Measurements from ENCODE around the gene CLCA2. TPM values are rescaled to one million over a fixed set of nuclear protein-coding genes. Genes with fewer than 3 reads are reported as not detected.

Gene CLCA2
- total RNA-seq, 4 donors from 2014 or later = 113 to 422 (median 258) TPM

- no peaks in the 10 kb centered on the region for H3K4me1 ChIP-seq
- TF ChIP-seq POLR2A (IDR thresholded peaks at IDR 0.05) (no peak), CTCF (IDR thresholded peaks at IDR 0.05) (no peak)
- H3K9me3 ChIP-seq = no peaks in the 10 kb centered on the region
- no peak overlapping the region for H3K27ac ChIP-seq
- H3K4me3 ChIP-seq = no peak overlapping the region
- WGBS, 2 donors = 79 to 80% methylated on average over 4 of the region's 4 CpGs
- no peaks in the 10 kb centered on the region for H3K36me3 ChIP-seq
- no peak for DNase-seq
- no peaks in the 10 kb centered on the region for H3K27me3 ChIP-seq
- intact Hi-C loops (cut with DNase I) = no loop called here
Measured at GRCh38 chr1:86477256-86477655, 53.3 kb downstream of the CLCA2 start.

- intact Hi-C loops (cut with DNase I) = no loop called here
- Histone ChIP-seq H3K27me3 (no peaks in the 10 kb centered on the region), H3K9me3 (no peaks in the 10 kb centered on the region), H3K36me3 (no peaks in the 10 kb centered on the region), H3K27ac (no peak overlapping the region), H3K4me3 (no peak overlapping the region), H3K4me1 (no peaks in the 10 kb centered on the region)
- DNase-seq = no peak
- WGBS, 2 donors = 70 to 74% methylated on average over 4 of the region's 4 CpGs
- TF ChIP-seq CTCF (IDR thresholded peaks at IDR 0.05) (no peak), POLR2A (IDR thresholded peaks at IDR 0.05) (no peak)
Measured at GRCh38 chr1:86477682-86478081, 53.7 kb downstream of the CLCA2 start.

GRCh38 chr1:86478416-86479156 is 54.6 kb downstream of the CLCA2 start:
- DNase-seq = no peak
- Histone ChIP-seq H3K9me3 (no peaks in the 10 kb centered on the region), H3K4me3 (no peak overlapping the region), H3K27ac (no peak overlapping the region), H3K36me3 (no peaks in the 10 kb centered on the region), H3K4me1 (no peaks in the 10 kb centered on the region), H3K27me3 (no peaks in the 10 kb centered on the region)
- WGBS, 2 donors = 69 to 71% methylated on average over 3 to 5 of the region's 5 CpGs
- intact Hi-C loops (cut with DNase I) = no loop called here
- TF ChIP-seq CTCF (IDR thresholded peaks at IDR 0.05) (no peak), POLR2A (IDR thresholded peaks at IDR 0.05) (no peak)

GRCh38 chr1:86481966-86482365 is 58.0 kb downstream of the CLCA2 start:
- no peaks in the 10 kb centered on the region for H3K36me3 ChIP-seq
- H3K9me3 ChIP-seq = no peaks in the 10 kb centered on the region
- H3K27ac ChIP-seq = no peak overlapping the region
- no peak overlapping the region for H3K4me3 ChIP-seq
- intact Hi-C loops (cut with DNase I) = no loop called here
- H3K27me3 ChIP-seq = no peaks in the 10 kb centered on the region
- no peak for TF ChIP-seq POLR2A (IDR thresholded peaks at IDR 0.05)
- TF ChIP-seq CTCF (IDR thresholded peaks at IDR 0.05) = no peak
- 81 to 90% methylated on average over 4 of the region's 4 CpGs for WGBS, 2 donors
- H3K4me1 ChIP-seq = no peaks in the 10 kb centered on the region
- no peak for DNase-seq

- no peaks in the 10 kb centered on the region for H3K36me3 ChIP-seq
- no peaks in the 10 kb centered on the region for H3K9me3 ChIP-seq
- H3K27ac ChIP-seq = peak overlapping the region in 2 of 4 donors; percentile 22 to 51
- H3K27me3 ChIP-seq = no peaks in the 10 kb centered on the region
- no peak overlapping the region for H3K4me3 ChIP-seq
- intact Hi-C loops (cut with DNase I) = loop anchor here (5.0 kb wide), 1 partner anchor 200 kb away; no protein-coding TSS in a partner anchor
- no peak for DNase-seq
- no peaks in the 10 kb centered on the region for H3K4me1 ChIP-seq
- TF ChIP-seq CTCF (IDR thresholded peaks at IDR 0.05) = no peak
- TF ChIP-seq POLR2A (IDR thresholded peaks at IDR 0.05) = no peak
- WGBS, 2 donors = 71 to 79% methylated on average over 4 of the region's 4 CpGs
Measured at GRCh38 chr1:86487131-86487810, 63.3 kb downstream of the CLCA2 start.

Measured in esophagus squamous epithelium (tissue), 5 donors.